Mesothelial cell of epicardium (in vitro differentiated cells): ENCODE measurements around the gene ARHGAP8. TPM values are rescaled to one million over a fixed set of nuclear protein-coding genes. Genes with fewer than 3 reads are reported as not detected.
A peak's percentile ranks its signal among the peaks of the same experiment; 100 is the strongest.
"Not testable (repeated sequence)": the region's sequence is repeated elsewhere in the genome, so short reads cannot be mapped to it uniquely, and the experiment has no call there.

Experiments
- DNase-seq, 2 experiments: peaks; one replicate each; pipeline ENCODE4 v3.0.0; 2021; ENCODE audit warnings: low spot score in 2 of 2; ENCODE audit not compliant: unreplicated experiment in 2 of 2
- H3K27ac Mint-ChIP-seq: 2 replicates; pipeline ENCODE4 v1.8.0; 2021; ENCODE audit warnings: mixed read lengths
- H3K27me3 Mint-ChIP-seq: 2 replicates; pipeline ENCODE4 v1.8.0; 2021; ENCODE audit warnings: low read depth, mixed read lengths
- H3K36me3 Mint-ChIP-seq: 2 replicates; pipeline ENCODE4 v1.8.0; 2021; ENCODE audit warnings: mixed read lengths
- H3K4me1 Mint-ChIP-seq: 2 replicates; pipeline ENCODE4 v1.8.0; 2021; ENCODE audit warnings: mixed read lengths
- H3K4me3 Mint-ChIP-seq: 2 replicates; pipeline ENCODE4 v1.8.0; 2021; ENCODE audit warnings: mild to moderate bottlenecking, moderate library complexity, mixed read lengths
- H3K9me3 Mint-ChIP-seq: 2 replicates; pipeline ENCODE4 v1.8.0; 2021; ENCODE audit warnings: mixed read lengths
- total RNA-seq: library from RNA; stranded (reverse); gene quantifications from 3 replicates; pipeline ENCODE4 v1.2.1, GENCODE V29; 2021
- TF ChIP-seq, protein P1 (sequence below): fragments of 200-600 bp; sonication (generic); IDR thresholded peaks from one replicate; pipeline ENCODE4 v1.5.0; 2021; ENCODE audit warnings: antibody characterized with exemption; ENCODE audit not compliant: unreplicated experiment

ARHGAP8 gene
- total RNA-seq, 1 donor from 2014 or later = 166 TPM

DNA sequence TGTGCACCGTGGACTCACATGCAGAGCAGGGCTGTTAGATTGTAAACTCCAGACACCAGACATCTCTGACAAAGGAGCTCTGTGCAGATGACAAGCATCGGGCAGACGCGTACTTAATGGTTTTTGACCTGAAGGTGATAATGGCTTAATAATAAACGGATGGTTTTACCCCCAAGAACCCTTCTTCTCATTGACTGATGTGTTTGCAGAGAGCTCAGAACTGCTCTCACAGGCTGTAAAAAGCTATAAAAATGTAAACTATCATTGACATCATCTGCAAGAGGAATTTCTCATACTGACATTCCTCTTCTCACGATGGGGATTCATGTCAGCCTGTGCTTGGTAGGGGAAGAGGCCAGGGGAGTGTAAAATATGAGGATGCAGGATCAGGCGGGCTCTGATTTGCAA is 8.6 kb upstream of the ARHGAP8 start:
- no peak overlapping the region for H3K4me3 Mint-ChIP-seq
- no peaks in the 10 kb centered on the region for H3K9me3 Mint-ChIP-seq
- no peak for DNase-seq
- peaks cover 44% of the 10 kb centered on the region for H3K4me1 Mint-ChIP-seq
- TF ChIP-seq, protein P1, sequence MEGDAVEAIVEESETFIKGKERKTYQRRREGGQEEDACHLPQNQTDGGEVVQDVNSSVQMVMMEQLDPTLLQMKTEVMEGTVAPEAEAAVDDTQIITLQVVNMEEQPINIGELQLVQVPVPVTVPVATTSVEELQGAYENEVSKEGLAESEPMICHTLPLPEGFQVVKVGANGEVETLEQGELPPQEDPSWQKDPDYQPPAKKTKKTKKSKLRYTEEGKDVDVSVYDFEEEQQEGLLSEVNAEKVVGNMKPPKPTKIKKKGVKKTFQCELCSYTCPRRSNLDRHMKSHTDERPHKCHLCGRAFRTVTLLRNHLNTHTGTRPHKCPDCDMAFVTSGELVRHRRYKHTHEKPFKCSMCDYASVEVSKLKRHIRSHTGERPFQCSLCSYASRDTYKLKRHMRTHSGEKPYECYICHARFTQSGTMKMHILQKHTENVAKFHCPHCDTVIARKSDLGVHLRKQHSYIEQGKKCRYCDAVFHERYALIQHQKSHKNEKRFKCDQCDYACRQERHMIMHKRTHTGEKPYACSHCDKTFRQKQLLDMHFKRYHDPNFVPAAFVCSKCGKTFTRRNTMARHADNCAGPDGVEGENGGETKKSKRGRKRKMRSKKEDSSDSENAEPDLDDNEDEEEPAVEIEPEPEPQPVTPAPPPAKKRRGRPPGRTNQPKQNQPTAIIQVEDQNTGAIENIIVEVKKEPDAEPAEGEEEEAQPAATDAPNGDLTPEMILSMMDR = no peak
- no peaks in the 10 kb centered on the region for H3K36me3 Mint-ChIP-seq
- H3K27ac Mint-ChIP-seq = peak overlapping the region; percentile 4
- H3K27me3 Mint-ChIP-seq = no peaks in the 10 kb centered on the region

DNA sequence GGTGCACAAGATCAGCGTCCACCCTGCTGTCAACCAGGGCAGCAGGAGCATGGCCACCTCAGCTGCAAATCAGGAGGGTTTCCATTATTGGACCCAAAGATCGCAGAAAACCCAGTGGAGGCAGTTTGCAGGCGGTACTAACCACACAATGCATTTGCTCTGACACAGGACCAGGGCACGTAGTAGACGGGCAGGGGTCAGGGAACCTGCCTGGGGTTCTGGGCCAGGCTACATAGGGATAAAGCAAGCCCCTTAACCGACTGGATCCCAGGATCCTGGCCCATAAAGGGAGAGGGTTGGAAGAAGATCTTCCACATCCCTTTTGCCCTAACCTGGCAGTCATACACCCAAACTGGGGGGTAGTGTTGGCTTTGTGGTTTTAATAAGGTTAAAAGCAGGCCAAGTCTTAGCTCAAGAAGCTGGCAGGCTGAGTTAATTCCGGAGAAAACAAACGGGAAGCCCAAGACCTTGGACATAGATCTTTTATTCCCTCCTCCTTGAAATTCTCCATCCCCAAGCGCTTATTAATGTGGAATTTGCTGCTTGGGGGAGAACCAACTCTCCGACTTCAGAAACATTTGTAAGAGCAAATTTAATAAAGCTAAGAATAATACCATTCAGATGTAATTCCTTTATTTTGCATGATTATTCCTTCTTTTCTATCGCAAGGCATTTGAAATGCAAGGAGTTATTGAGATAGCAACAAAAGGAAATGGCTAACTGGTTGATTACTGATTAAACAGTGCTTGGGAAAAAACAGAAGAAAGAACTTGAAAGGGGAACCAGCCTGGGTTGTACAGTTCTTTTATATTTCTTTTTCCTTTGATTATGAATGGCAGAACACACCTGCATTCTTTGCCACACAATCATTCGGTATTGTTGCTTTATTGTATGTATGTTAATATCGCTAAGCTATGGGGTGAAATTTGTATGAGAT is 6.3 kb upstream of the ARHGAP8 start:
- Mint-ChIP-seq H3K9me3 (no peaks in the 10 kb centered on the region), H3K36me3 (no peaks in the 10 kb centered on the region), H3K4me3 (no peak overlapping the region), H3K27ac (peak overlapping the region; percentile 88), H3K27me3 (no peaks in the 10 kb centered on the region), H3K4me1 (peaks cover 35% of the 10 kb centered on the region)
- TF ChIP-seq, protein P1 = no peak
- no peak for DNase-seq

DNA sequence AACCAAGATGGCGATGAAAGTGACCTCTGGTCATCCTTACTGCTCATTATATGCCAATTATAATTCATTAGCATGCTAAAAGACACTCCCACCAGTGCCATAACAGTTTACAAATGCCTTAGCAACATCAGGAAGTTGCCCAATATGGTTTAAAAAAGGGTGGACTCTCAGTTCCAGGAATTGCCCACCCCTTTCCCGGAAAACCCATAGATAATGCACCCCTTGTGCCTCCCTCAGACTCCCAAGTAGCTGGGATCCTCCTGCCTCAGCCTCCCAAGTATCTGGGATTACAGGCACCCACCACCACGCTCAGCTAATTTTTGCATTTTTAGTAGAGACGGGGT is 4.6 kb upstream of the ARHGAP8 start:
- not testable (repeated sequence) for H3K27me3 Mint-ChIP-seq, DNase-seq, H3K4me3 Mint-ChIP-seq, H3K36me3 Mint-ChIP-seq, H3K9me3 Mint-ChIP-seq
- Mint-ChIP-seq H3K27ac (peak overlapping the region; percentile 9), H3K4me1 (peaks cover 35% of the 10 kb centered on the region)

DNA sequence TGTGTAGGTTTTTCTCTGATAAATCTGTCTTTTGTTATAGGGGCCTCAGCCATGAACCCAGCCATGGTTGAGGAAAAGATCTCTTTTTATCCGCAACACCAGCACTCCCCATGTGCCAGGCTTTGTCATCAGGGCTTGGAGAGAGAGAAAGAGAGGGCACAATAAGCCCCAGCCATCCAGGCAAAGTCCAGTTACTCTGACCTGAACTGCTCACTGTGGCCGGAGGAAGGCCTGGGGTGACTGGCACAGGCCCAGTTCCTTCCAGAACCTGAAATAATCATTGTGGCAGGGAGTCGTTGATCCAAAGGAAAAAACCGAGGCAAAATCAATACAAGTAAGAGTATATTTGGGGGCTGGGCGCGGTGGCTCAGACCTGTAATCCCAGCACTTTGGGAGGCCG is 3.9 kb upstream of the ARHGAP8 start:
- no peak for DNase-seq
- TF ChIP-seq, protein P1 = no peak
- H3K27me3 Mint-ChIP-seq = no peaks in the 10 kb centered on the region
- H3K36me3 Mint-ChIP-seq = no peaks in the 10 kb centered on the region
- H3K4me3 Mint-ChIP-seq = no peak overlapping the region
- no peaks in the 10 kb centered on the region for H3K9me3 Mint-ChIP-seq
- peak overlapping the region; percentile 69 for H3K27ac Mint-ChIP-seq
- peaks cover 36% of the 10 kb centered on the region for H3K4me1 Mint-ChIP-seq

DNA sequence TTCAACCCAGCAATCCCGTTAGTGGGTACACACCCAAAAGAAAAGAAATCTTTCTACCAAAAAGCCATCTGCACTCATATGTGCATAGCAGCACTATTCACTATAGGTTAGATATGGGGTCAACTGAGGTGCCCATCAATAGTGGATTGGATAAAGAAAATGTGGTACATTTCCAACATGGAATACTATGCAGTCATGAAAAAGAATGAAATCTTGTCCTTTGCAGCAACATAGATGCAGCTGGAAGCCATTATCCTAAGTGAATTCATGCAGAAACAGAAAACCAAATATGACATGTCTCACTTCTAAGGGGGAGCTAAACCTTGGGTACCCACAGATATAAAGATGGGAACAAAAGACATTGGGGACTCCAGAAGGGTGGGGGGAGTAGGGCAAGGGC is 1.9 kb upstream of the ARHGAP8 start:
- no peak for DNase-seq
- H3K9me3 Mint-ChIP-seq = no peaks in the 10 kb centered on the region
- no peak overlapping the region for H3K4me3 Mint-ChIP-seq
- no peak overlapping the region for H3K27ac Mint-ChIP-seq
- peaks cover 45% of the 10 kb centered on the region for H3K4me1 Mint-ChIP-seq
- H3K27me3 Mint-ChIP-seq = no peaks in the 10 kb centered on the region
- TF ChIP-seq, protein P1 = no peak
- H3K36me3 Mint-ChIP-seq = no peaks in the 10 kb centered on the region

DNA sequence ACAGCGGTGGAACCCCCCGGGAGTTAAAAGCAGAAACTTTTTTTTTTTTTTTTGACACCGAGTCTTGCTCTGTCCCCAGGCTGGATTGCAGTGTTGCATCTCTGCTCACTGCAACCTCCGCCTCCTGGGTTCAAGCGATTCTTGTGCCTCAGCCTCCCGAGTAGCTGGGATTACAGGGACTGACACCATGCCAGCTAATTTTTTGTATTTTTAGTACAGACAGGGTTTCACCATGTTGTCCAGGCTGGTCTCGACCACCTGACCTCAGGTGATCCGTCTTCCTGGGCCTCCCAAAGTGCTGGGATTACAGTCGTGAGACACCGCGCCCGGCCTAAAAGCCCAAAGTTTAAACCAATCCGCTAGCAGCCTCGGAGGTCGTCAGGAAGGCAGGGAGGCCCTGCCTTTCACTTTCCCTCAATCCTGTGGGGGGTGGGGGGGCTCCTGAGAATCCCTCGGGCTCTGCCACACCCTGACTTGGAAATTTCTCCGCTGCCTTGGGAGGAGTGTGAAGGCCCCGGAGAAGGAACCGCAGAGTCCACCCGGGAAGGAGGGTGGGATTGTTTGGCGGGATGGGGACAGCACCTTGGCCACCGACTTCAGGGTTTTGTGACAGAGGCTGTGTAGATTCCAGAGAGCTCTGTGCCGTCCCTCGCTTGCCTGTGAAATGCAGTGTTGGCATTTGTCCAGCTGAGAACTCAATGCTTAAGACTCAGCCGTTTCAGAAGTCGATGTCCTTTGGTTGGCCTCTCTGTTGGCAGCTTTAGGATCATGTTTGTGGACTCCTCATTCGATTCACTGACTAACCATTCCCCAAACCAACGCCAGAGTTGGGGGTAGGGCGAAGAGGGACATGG is 1.0 kb downstream of the ARHGAP8 start:
- H3K9me3 Mint-ChIP-seq = no peaks in the 10 kb centered on the region
- DNase-seq = peak in 1 of 2 experiments; percentile 70
- peak overlapping the region; percentile 100 for H3K27ac Mint-ChIP-seq
- TF ChIP-seq, protein P1 = no peak
- no peaks in the 10 kb centered on the region for H3K27me3 Mint-ChIP-seq
- H3K36me3 Mint-ChIP-seq = no peaks in the 10 kb centered on the region
- peaks cover 51% of the 10 kb centered on the region for H3K4me1 Mint-ChIP-seq
- peak overlapping the region; percentile 83 for H3K4me3 Mint-ChIP-seq
